Activated T-helper 1 cell treated with Interleukin-2 at 50 U/mL for 16 hours (primary cell): ENCODE results near the gene SRSF7.
"Not testable (repeated sequence)": the region's sequence is repeated elsewhere in the genome, so short reads cannot be mapped to it uniquely, and the experiment has no call there.

Experiments used
- DNase-seq: peaks from one replicate; pipeline ENCODE4 v3.0.0-alpha.2; 2020; ENCODE audit warnings: low read depth

The SRSF7 gene

DNA sequence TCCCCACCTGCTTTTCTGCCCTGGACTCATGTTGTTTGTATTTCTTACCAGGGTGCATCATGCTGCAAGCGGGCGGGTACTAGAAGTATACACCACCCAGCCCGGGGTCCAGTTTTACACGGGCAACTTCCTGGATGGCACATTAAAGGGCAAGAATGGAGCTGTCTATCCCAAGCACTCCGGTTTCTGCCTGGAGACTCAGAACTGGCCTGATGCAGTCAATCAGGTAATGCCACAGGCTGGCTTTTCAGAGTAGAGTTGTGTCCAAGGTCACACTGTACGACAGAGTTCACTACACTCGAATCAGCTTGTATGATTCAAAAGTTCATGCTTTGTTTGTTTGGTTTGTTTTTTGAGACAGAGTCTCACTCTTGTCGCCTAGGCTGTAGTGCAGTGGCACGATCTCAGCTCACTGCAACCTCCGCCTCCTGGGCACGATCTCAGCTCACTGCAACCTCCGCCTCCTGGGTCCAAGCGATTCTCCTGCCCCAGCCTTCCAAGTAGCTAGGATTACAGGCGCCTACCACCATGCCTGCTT lies 19.4 kb downstream of the SRSF7 start:
- DNase-seq, result no peak

DNA sequence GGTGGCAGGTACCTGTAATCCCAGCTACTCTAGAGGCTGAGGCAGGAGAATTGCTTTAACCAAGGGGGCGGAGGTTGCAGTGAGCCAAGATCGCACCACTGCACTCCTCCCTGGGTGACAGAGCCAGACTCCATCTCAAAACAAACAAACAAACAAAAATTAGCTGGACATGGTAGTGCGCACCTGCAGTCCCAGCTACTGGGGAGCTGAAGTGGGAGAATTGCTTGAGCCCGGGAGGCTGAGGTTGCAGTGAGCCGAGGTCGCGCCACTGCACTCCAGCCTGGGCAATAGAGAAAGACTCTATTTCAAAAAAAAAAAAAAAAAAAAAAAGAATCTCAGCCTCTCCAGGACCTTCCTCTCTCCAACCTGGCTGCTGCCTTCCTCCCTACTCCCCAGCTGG lies 20.1 kb downstream of the SRSF7 start:
- DNase-seq, result no peak

DNA sequence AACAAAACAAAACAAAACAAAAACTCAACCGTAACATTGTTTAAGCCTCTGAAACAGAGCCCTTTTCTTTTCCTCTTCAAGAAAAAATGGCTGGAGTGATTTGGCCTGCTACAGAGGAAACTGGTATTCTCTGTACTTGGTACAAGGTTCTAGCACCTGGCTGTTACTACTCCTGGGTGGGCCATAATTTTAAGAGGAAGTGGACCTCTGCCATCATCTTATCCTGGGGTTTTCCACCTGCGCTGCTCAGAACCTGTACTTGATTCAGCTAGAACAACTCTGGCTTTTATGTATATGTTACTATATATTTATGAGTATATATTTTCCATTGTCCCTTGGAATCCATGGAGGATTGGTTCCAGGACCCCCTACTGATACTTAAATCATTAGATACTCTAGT lies 22.5 kb downstream of the SRSF7 start:
- DNase-seq, result no peak

DNA sequence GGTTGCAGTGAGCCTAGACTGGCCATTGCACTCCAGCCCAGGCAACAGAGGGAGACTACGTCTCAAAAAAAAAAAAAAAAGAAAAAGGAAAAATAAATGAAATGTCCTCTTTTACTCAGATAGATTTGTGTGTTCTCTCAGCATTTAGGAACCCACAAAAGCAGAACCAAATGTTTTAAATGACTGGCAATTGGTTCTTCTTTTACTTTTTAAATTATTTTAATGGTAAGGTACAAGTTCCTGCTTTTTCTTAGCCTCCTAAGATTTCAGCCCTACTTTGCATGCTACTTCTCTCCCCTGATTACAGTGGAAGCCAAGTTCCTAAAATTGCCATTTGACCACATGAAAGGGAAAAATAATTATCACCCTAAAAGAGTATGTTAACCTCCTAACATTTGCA lies 23.5 kb downstream of the SRSF7 start:
- no peak for DNase-seq

DNA sequence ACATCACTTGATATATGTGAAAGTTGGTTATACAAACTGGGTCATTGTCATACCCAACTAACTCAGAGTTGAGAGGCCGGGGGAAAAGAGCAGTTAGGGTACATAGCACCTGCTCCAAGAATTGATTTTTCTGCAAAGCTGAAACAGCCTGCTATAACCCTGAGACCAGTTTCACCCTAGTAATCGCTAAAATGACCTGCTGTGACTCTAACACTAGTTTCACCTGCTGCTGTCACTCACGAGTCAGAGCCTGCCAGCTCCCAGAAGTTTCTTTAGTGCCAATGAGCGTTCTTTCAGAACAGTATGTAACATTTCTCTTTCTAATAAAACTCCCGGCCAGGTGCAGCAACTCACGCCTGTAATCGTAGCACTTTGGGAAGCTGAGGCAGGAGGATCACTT lies 28.0 kb downstream of the SRSF7 start:
- no peak for DNase-seq

DNA sequence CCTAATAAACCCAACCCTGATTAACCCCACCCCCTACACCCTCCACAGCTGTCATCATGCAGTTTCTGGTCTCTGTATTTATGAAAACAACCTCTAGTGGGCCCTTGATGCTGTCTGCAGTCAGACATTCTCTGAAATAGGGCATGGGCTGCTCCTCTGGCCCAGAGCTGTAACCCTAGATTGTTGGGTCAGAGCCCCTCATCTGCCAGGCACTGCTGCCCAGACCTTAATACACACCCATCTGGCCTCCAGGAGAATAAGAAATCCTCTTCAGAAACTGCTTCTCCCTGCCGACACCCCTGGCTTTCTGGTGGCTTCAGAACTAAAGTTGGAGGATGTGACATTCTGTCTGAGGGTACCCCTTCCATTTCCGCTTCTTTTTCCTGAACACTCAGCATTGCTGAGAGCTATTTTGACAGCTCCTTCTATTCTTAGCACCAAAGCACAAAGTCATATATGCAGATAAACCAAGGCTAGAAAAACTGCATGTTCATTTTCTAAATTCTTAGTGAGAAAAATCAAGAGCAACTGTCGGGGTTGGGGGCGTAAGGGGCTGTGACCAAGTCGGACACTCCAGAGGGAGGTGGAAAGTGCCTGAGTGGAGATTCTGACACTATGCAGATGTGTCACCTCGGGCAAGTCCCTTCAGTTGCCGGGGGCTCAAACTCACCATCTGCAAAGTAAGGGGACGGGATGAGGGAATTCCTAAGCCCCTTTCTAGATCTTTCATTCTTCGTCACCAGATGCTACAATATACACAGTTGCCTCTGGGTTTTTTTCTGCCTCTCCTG lies 28.7 kb downstream of the SRSF7 start:
- DNase-seq, result no peak

DNA sequence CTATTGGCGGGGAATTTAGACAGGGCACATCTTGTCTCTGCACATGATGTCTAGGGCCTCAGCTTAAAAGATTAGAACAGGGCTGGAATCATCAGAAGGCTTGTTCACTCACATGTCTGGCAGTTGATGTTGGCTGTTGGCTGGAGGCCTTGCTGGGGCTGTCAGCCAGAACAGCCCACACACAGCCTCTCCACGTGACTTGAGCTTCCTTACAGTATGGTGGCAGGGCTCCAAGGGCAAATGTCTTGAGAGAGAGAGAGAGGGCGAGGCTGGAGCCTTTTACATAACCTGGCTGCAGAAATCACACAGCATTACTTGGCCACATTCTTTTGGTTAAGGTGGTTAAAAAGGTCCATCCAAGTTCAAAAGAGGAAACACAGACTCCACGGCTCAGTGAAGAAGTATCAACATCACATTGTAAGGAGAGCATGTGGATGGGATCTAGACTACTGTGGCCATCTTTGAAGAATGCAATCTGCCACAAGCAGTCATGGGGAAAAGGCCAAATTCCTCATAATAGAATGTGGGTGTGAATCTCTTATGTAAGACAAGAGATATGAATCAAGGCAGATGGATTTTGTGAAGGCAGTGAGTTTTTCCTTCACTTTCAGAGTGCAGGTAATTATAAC lies 30.4 kb downstream of the SRSF7 start:
- DNase-seq, result no peak

DNA sequence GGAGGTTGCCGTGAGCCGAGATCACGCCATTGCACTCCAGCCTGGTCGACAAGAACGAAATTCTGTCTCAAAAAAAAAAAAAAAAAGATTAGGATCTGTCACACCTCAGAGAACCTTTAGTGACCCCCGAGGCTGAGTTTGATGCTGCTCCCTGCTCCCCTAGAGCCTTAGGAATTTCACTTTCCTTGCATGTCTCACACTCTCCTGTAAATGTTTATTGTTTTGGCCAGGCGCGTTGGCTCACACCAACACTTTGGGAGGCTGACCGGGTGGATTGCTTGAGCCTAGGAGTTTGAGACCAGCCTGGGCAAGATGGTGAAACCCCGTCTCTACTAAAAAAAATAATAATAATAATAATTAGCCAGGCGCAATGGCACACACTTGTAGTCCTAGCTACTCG lies 31.5 kb downstream of the SRSF7 start:
- DNase-seq, result no peak

DNA sequence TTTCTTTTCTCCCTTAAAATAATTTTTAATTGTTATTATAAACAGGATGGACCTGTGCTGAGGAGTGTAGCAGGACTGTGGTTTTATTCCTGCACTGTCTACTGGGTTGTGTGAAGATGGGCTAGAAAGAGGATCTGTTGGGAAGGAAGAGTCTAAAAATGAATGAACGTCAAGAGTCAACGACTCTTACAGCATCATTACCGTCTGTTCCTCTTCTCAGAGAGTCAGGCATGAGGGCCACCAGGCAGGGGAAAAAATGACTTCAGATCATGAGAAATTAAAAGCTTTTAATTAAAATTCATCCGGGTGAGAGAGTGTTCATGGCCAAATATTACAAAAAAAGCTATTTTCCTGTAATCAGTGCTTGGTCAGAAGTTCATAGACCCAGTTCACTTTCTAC lies 32.6 kb downstream of the SRSF7 start:
- no peak for DNase-seq

DNA sequence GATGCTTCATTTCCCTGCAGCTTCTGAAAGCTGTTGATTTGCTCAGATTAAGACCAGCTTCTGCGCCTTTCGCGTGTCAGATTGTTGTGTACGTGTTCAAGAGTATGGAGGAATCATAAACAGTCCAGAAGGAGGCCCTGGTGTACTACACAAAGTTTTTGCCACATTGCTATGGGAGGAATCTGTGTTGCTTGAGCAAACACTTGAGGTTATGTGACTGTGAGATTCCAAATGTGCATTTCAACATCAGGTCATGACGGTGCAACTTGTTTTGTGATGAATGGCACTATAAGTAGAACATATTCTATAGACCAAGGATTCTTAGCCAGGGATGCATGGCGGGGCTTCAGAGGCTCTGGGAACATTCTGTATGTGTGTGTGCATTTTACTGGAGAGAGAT lies 35.0 kb downstream of the SRSF7 start:
- DNase-seq, result no peak

DNA sequence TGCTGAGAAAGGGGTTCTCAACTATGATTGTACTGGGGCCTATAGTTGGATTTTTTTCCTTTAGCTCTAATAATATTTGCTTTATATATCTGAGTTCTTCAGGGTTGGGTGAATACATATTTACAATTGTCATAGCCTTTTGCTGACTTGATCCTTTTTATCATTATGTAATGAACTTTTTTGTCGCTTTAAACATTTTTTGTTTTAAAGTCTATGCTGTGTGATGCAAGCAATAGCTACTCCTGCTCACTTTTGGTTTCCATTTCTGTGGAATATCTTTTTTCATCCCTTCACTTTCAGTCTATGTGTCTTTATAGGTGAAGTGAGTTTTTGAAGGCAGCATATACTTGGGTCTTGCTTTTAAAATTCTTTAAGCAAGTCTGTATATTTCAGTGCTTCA lies 36.2 kb downstream of the SRSF7 start:
- not testable (repeated sequence) for DNase-seq

DNA sequence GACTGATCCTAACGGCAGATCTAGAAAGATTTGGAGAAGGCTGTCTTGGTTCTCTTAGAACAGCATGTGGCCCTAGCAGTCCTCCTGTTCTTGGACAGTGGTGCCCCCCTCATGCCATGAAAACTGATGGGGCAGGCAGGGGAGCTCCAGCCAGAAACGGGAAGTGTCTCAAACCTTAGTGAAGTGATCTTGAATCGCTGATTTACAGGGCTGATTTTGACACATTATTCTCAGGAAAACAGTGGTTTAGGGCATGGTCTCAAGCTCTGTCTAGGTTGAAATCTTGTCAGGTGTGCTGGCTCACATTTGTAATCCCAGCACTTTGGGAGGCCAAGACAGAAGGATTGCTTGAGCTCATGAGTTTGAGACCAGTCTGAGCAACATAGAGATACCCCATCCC lies 37.8 kb downstream of the SRSF7 start:
- DNase-seq, result no peak

DNA sequence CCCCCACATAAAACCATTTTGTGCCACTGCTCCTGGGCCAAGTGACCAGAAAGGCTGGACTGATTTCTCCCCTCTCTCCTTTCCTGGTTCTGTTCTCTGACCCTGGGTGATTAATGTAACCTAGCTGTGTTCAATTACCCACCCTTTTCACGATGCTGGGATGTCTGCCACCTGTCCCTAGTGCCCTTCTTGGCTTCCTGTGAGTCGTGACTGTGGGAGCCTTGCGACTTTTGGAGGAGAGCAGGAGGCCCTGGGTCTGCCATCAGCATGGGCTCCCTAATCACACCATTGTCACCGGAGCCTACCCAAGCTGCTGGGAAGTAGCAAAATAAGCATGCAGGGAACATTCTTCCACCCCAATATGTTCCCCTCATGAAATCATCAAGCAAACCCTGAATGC lies 38.3 kb downstream of the SRSF7 start:
- no peak for DNase-seq

DNA sequence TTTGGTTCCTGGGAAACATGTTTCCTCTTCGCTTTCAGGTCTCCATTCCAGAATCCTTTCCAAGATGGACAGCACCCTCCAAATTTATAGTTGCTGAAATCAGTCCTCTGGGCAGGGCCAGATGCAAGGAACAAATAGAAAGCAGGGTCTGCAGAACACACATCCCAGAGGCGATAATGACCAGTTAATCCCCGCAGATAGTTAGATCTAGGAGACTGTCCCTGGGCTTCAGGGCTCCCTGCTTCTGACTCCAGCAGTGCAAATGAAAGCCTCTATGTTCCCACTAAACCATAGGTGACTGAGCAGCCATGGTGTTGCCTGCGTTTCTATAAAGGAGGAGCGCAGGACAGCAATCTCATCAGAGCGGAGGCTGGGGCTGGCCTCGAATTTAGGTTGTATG lies 38.7 kb downstream of the SRSF7 start:
- no peak for DNase-seq

DNA sequence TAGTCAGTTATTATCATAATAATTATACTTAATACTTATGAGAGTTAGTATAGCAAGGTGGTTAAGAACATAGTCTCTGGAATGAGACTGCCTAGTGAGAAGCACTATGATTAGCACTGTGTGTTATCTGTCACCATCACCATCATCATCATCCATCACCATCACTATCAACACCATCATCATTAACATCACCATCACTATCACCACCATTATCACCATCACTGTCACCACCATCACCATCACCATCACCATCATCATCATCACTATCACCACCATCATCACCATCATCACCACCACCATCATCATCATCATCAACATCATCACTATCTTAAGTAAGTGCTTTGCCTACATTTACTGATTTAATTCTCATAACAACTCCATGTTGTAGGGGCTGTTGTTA lies 39.6 kb downstream of the SRSF7 start:
- DNase-seq, result no peak

DNA sequence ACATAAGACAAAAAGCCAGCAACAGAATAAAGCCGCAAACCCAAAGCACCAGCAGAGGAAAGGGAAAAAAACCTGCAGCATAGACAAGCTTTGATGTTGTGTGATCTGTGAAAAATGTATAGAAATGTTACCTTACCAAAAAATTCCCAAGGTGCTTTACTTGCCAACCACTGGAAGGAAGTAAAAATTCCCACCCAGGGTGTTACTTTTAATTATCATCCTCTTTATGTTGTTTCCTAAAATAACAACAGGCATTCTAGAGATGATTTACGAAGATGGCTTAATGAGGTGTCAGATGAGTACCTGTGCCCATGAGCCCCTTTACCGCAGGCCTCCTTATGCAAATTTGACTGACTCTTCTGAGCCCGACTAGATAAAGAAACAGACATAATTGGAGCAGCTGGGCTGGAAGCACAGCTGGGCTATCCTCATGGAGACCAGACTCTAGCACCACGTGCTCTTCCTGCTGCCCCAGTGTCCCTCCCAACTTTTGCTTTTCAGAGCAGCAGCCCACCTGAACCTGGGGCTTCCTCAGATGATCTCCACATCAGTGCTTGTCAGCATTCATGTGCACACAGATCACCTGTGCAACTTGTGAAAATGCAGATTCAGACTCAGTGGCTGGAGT lies 41.5 kb downstream of the SRSF7 start:
- no peak for DNase-seq

DNA sequence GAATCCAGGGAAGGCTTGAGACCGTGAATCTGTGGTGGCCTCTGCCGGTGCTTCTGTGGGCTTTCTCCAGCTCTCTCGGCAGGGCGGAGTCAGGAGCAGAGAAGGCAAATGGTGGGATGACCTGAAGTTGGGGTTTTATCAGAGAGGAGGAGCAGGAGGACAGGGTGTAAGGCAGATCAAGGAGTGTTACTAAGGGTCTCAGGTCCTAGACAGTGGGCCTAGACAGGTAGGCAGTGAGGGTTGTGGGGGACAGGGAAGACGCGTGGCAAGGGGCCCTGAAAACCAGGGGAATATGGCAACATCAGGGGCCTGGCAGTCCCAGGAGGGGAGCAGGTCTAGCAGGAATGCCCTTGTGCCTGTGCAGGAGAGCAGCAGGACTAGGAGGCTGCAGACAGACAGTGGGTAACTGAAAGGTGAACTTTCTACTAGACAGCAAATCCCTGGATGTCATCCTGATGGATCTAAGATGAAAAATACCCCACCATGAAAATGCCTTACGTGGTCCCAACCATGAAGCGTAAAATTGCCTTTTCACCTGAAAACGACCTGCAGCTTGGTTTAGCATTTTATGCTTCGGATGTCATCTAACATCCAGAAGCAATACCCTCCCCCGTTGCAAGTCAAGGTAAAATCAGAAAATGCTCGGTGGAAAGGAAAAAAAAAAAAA lies 42.1 kb downstream of the SRSF7 start:
- no peak for DNase-seq

DNA sequence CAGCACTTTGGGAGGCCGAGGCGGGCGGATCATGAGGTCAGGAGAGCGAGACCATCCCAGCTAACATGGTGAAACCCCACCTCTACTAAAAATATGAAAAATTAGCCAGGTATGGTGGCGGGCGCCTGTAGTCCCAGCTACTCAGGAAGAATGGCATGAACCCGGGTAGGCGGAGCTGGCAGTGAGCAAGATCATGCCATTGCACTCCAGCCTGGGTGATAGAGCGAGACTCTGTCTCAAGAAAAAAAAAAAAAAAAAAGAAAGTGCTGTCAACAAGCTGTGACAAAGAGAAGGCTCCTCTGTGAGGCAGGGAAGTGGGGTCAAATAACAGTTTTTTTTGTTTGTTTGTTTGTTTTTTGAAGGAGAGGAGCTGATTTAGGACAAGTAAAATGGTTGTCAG lies 42.7 kb downstream of the SRSF7 start:
- DNase-seq, result not testable (repeated sequence)

DNA sequence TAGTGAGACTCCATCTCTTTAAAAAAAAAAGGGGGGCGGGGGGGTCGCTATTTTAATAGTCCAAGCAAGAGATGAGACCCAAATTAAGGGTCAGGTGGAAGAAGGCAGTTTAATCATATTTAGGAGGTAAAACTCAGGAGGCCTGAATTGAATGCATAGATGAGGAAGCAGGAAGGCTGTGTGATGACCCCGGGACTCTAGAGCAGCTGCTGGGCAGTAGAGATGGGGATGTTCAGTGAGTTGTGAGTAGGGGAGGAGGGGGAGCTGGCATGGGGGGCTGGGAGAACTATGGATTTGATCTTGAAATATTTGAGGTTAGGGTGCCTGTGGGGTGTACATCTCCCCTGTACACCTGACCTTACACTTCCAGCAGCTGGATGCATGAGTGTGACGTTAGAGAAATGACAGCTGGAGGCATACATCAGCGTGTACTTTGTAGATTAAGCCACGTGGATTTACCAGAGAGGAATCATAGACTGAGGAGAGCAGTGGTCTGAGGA lies 44.3 kb downstream of the SRSF7 start:
- no peak for DNase-seq

DNA sequence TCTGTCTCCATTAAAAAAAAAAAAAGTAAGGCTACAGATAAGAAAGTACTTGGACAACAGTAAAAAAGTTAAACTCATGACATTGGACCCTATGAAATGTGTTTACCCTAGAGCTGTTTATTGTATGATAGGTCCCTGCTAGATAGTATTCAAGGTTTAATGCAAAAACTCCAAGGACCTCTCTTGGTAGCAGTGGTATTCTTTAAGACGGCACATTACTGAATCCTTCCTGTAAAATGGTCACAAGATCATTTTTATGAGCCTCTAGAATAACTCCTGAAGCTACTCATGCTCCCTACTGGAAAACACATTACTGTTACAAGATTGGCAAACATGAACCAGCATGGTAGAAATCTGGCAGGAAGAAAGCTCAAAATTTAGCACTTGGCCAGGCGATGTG lies 46.5 kb downstream of the SRSF7 start:
- no peak for DNase-seq

DNA sequence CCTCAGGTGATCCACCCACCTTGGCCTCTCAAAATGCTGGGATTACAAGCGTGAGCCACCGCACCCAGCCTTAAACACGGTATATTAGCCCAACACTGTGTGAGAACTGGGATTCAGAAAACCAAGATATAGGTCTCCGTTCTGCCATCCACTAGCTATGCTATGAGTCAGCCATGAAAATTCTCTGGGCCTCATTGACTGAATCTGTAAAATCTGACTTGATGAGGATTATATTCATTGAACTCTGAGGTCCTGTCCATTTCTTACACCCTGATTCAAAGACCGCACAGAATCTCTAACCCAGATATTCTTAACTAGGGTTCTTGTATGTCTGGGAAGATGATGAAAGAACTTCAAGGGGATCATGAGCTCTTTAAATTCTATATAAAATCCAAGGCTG lies 47.8 kb downstream of the SRSF7 start:
- DNase-seq, result not testable (repeated sequence)

DNA sequence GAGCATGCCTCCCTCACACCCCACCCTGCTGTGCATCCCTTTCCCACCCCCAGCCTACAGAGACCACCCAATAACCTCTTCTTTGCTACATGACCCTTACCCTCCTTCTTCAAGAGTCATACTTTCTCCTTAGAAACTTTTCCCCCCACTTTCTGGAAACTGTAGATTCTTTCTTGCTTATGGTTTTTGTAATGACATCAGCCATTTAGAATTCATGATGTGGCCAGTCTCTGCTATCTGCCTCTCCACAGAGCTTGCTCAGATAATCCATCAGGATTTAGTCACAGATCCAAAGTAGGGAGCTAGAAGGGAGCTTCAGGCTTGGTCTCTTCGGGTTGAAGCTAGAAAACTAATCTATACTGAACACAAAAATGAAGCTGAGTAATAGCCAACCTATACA lies 48.7 kb downstream of the SRSF7 start:
- DNase-seq, result no peak

DNA sequence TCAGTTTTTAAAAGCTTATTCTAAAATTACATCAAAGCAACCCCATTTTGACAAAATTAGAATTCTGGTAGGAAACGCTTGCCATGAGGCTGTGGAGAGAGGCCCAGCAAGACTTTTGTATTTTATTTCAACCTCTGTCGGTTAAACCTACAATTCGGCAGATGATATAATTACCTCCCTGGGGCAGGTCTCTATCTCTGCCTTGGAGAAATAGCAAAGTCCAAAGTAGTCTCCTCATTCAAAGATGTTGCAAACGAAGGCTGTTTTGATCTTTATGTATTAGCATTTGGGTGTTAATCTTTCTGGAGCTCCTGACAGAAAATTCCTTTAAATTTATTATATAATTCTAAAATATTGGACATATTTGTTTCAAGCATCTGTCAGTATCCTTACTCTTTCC lies 49.6 kb downstream of the SRSF7 start:
- DNase-seq, result no peak
